GM23338 (cell line): ENCODE measurements around the gene CD83. TPM values are rescaled to one million over a fixed set of nuclear protein-coding genes. Genes with fewer than 3 reads are reported as not detected.

Experiments
- ATAC-seq: fragments of 200-7000 bp; cut with Tn5 transposase; 3 replicates; pipeline ENCODE4 v1.9.1; 2020
- DNase-seq: peaks from one replicate; pipeline ENCODE4 v3.0.0-alpha.2; 2015; ENCODE audit warnings: low spot score
- H2AFZ ChIP-seq: fragments of 200-600 bp; sonication (generic); 2 replicates; pipeline ENCODE4 v1.8.0; 2016; ENCODE audit warnings: antibody characterized with exemption, mild to moderate bottlenecking, moderate library complexity
- H3F3A ChIP-seq: fragments of 200-600 bp; sonication (generic); replicated peaks from 2 replicates; pipeline ENCODE4 v1.8.0; 2017; ENCODE audit warnings: antibody characterized with exemption, mixed run types, low read depth
- H3K27ac ChIP-seq: fragments of 200-600 bp; sonication (generic); 2 replicates; pipeline ENCODE4 v1.6.1; 2016; ENCODE audit warnings: low read depth
- H3K27me3 ChIP-seq: fragments of 200-600 bp; sonication (generic); 2 replicates; pipeline ENCODE4 v1.8.0; 2016; ENCODE audit warnings: mild to moderate bottlenecking, mixed run types, moderate library complexity; ENCODE audit not compliant: insufficient read depth
- H3K36me3 ChIP-seq: fragments of 200-600 bp; sonication (generic); 2 replicates; pipeline ENCODE4 v1.8.0; 2016; ENCODE audit warnings: mild to moderate bottlenecking; ENCODE audit not compliant: insufficient read depth
- H3K4me1 ChIP-seq: fragments of 200-600 bp; sonication (generic); 2 replicates; pipeline ENCODE4 v1.8.0; 2016; ENCODE audit warnings: mild to moderate bottlenecking, moderate library complexity; ENCODE audit not compliant: insufficient read depth
- H3K4me2 ChIP-seq: fragments of 200-600 bp; sonication (generic); 2 replicates; pipeline ENCODE4 v1.7.1; 2017; ENCODE audit warnings: mixed run types
- H3K4me3 ChIP-seq: fragments of 200-600 bp; sonication (generic); 2 replicates; pipeline ENCODE4 v1.6.1; 2016; ENCODE audit warnings: mixed run types
- H3K79me2 ChIP-seq: fragments of 200-600 bp; sonication (generic); replicated peaks from 2 replicates; pipeline ENCODE4 v1.8.0; 2017; ENCODE audit warnings: mild to moderate bottlenecking; ENCODE audit not compliant: insufficient read depth
- H3K9me2 ChIP-seq: fragments of 200-600 bp; sonication (generic); 2 replicates; pipeline ENCODE4 v1.8.0; 2017; ENCODE audit not compliant: insufficient read depth
- H4K20me1 ChIP-seq: fragments of 200-600 bp; sonication (generic); replicated peaks from 2 replicates; pipeline ENCODE4 v1.8.0; 2017; ENCODE audit warnings: mild to moderate bottlenecking; ENCODE audit not compliant: insufficient read depth
- H3K27ac Mint-ChIP-seq: 2 replicates; pipeline ENCODE4 v1.8.0; 2020; ENCODE audit warnings: inconsistent platforms, mild to moderate bottlenecking, moderate library complexity, mixed read lengths
- H3K27me3 Mint-ChIP-seq: 3 replicates; pipeline ENCODE4 v1.8.0; 2022; ENCODE audit warnings: low read depth, mild to moderate bottlenecking, moderate library complexity, mixed read lengths, inconsistent platforms; ENCODE audit not compliant: insufficient read depth, poor library complexity
- H3K36me3 Mint-ChIP-seq: 3 replicates; pipeline ENCODE4 v1.8.0; 2021; ENCODE audit warnings: low read depth, mild to moderate bottlenecking, inconsistent platforms, moderate library complexity, mixed read lengths
- H3K4me1 Mint-ChIP-seq: 3 replicates; pipeline ENCODE4 v1.8.0; 2020; ENCODE audit warnings: mild to moderate bottlenecking, inconsistent platforms, mixed read lengths
- H3K4me3 Mint-ChIP-seq: 3 replicates; pipeline ENCODE4 v1.8.0; 2021; ENCODE audit warnings: moderate library complexity, mild to moderate bottlenecking, inconsistent platforms, mixed read lengths
- H3K9me3 Mint-ChIP-seq: 3 replicates; pipeline ENCODE4 v1.8.0; 2020; ENCODE audit warnings: moderate library complexity, mild to moderate bottlenecking, inconsistent platforms, mixed read lengths
- CREB1 ChIP-seq: fragments of 250-450 bp; sonication (Bioruptor Pico); IDR thresholded peaks from 2 replicates; pipeline ENCODE4 v1.5.0; 2020; ENCODE audit warnings: low read depth, mild to moderate bottlenecking, moderate library complexity
- CTCF ChIP-seq, 2 experiments: fragments of 200-600 bp in 1 of 2; sonication (generic) in 1 of 2; conservative IDR thresholded peaks; 2 replicates each; pipeline versions ENCODE4 v1.5.1 to v1.6.1; 2016 to 2017; ENCODE audit warnings: antibody characterized with exemption in 2 of 2, low read depth in 2 of 2, mild to moderate bottlenecking in 2 of 2, moderate library complexity in 1 of 2
- ETS1 ChIP-seq: IDR thresholded peaks from 2 replicates; pipeline ENCODE4 v1.6.1; 2016; ENCODE audit warnings: antibody characterized with exemption
- EZH2 ChIP-seq: fragments of 200-600 bp; sonication (generic); IDR thresholded peaks from one replicate; pipeline ENCODE4 v1.8.0; 2017; ENCODE audit warnings: antibody characterized with exemption, mild to moderate bottlenecking, low read depth; ENCODE audit not compliant: unreplicated experiment
- EZH2phosphoT487 ChIP-seq: fragments of 200-600 bp; sonication (generic); IDR thresholded peaks from one replicate; pipeline ENCODE4 v1.8.1; 2018; ENCODE audit warnings: antibody characterized with exemption; ENCODE audit not compliant: unreplicated experiment
- JUNB ChIP-seq: IDR thresholded peaks from one replicate; pipeline ENCODE4 v1.6.1; 2016; ENCODE audit warnings: antibody characterized with exemption; ENCODE audit not compliant: unreplicated experiment
- NANOG ChIP-seq: IDR thresholded peaks from 2 replicates; pipeline ENCODE4 v1.6.1; 2016; ENCODE audit warnings: antibody characterized with exemption, borderline replicate concordance
- POLR2AphosphoS5 ChIP-seq: IDR thresholded peaks from 2 replicates; pipeline ENCODE4 v1.6.1; 2016; ENCODE audit warnings: antibody characterized with exemption, low read depth
- REST ChIP-seq: IDR thresholded peaks from one replicate; pipeline ENCODE4 v1.6.1; 2018; ENCODE audit warnings: antibody characterized with exemption; ENCODE audit not compliant: unreplicated experiment
- STAT1 ChIP-seq: IDR thresholded peaks from one replicate; pipeline ENCODE4 v1.6.1; 2016; ENCODE audit warnings: antibody characterized with exemption; ENCODE audit not compliant: unreplicated experiment
- ZNF114 ChIP-seq: fragments of 250-450 bp; sonication (Bioruptor Pico); IDR thresholded peaks from 2 replicates; pipeline ENCODE4 v1.5.0; 2020; ENCODE audit warnings: mild to moderate bottlenecking, moderate library complexity
- ZNF331 ChIP-seq: fragments of 250-450 bp; sonication (Bioruptor Pico); IDR thresholded peaks from 2 replicates; pipeline ENCODE4 v1.5.0; 2020; ENCODE audit warnings: low read depth, mild to moderate bottlenecking, moderate library complexity
- ZNF462 ChIP-seq: fragments of 250-450 bp; sonication (Bioruptor Pico); IDR thresholded peaks from 2 replicates; pipeline ENCODE4 v1.5.0; 2020; ENCODE audit warnings: mild to moderate bottlenecking, moderate library complexity
- polyA plus RNA-seq: library from polyadenylated mRNA; unstranded; fragments of >200 nt; fragmentation: Nextera tagmentation; extraction: Ambion mirVana; gene quantifications from 2 replicates; pipeline ENCODE4 v1.2.1, GENCODE V29; 2016
- total RNA-seq: library from RNA; depleted of rRNA; stranded (reverse); fragments of >200 nt; shearing (Covaris generic); gene quantifications from 2 replicates; pipeline ENCODE4 v1.2.3, GENCODE V29; 2014

CD83 gene
- total and polyA plus RNA-seq, 2 experiments from 2014 or later = 8.1 to 13.2 TPM

- Histone ChIP-seq H3K79me2 (no peaks in the 10 kb centered on the region), H3F3A (no peaks in the 10 kb centered on the region), H3K27me3 (no peaks in the 10 kb centered on the region), H3K9me2 (peaks cover 6% of the 10 kb centered on the region; the same call in 1 of the 2 replicates), H3K27ac (no peak overlapping the region), H2AFZ (no peak overlapping the region), H3K4me2 (no peak overlapping the region), H4K20me1 (no peaks in the 10 kb centered on the region), H3K36me3 (no peaks in the 10 kb centered on the region), H3K4me3 (no peak overlapping the region), H3K4me1 (peaks cover 9% of the 10 kb centered on the region)
- ATAC-seq = no peak
- H3K9me3 Mint-ChIP-seq = peaks cover 6% of the 10 kb centered on the region; the same call in 2 of the 3 replicates
- H3K27ac Mint-ChIP-seq = no peak overlapping the region
- TF ChIP-seq CREB1 (CRISPR knock-in tag) = no peak
- TF ChIP-seq ETS1 = no peak
- no peak for TF ChIP-seq JUNB
- TF ChIP-seq STAT1 = no peak
- TF ChIP-seq EZH2 = no peak
- TF ChIP-seq REST = no peak
- TF ChIP-seq EZH2phosphoT487 = no peak
- TF ChIP-seq POLR2AphosphoS5 = no peak
- no peak for TF ChIP-seq NANOG
- no peak for TF ChIP-seq ZNF114
- no peak for TF ChIP-seq ZNF331 (CRISPR knock-in tag)
- TF ChIP-seq CTCF (conservative IDR thresholded peaks at IDR 0.05; ENCODE audit: low read depth in 2 of 2) = no peak
- TF ChIP-seq ZNF462 (CRISPR knock-in tag) = no peak
- DNase-seq = no peak
- peaks cover 6% of the 10 kb centered on the region for H3K27me3 Mint-ChIP-seq
- no peaks in the 10 kb centered on the region for H3K36me3 Mint-ChIP-seq
- H3K4me3 Mint-ChIP-seq = no peak overlapping the region
- peaks cover 14% of the 10 kb centered on the region for H3K4me1 Mint-ChIP-seq
Measured at GRCh38 chr6:14092316-14092715, 25.3 kb upstream of the CD83 start.
